H9 (cell line): ENCODE results near the gene VAMP3. TPM values are rescaled to one million over a fixed set of nuclear protein-coding genes. Genes with fewer than 3 reads are reported as not detected.

Experiments used
- DNase-seq: peaks from one replicate; pipeline ENCODE4 v3.0.0-alpha.2; 2017
- H2AFZ ChIP-seq: one replicate; pipeline ENCODE4 v1.6.1; 2013; ENCODE audit warnings: mild to moderate bottlenecking, low read length, control low read depth, moderate library complexity
- H2AK5ac ChIP-seq: 2 replicates; pipeline ENCODE4 v1.6.1; 2013; ENCODE audit warnings: low read length, control low read depth, mixed read lengths; ENCODE audit not compliant: insufficient read length
- H2BK120ac ChIP-seq: one replicate; pipeline ENCODE4 v1.6.1; 2013; ENCODE audit warnings: low read depth, mild to moderate bottlenecking, low read length, control low read depth, inconsistent platforms; ENCODE audit not compliant: poor library complexity, severe bottlenecking
- H2BK12ac ChIP-seq: 2 replicates; pipeline ENCODE4 v1.6.1; 2013; ENCODE audit warnings: low read length, control low read depth, mixed read lengths, low read depth; ENCODE audit not compliant: insufficient read length
- H2BK15ac ChIP-seq: 2 replicates; pipeline ENCODE4 v1.6.1; 2013; ENCODE audit warnings: low read depth, low read length, control low read depth
- H2BK20ac ChIP-seq: one replicate; pipeline ENCODE4 v1.6.1; 2013; ENCODE audit warnings: low read depth, mild to moderate bottlenecking, low read length, control low read depth, inconsistent platforms; ENCODE audit not compliant: poor library complexity, severe bottlenecking
- H2BK5ac ChIP-seq: 2 replicates; pipeline ENCODE4 v1.6.1; 2013; ENCODE audit warnings: low read length, control low read depth, mixed read lengths; ENCODE audit not compliant: insufficient read length
- H3K14ac ChIP-seq: 2 replicates; pipeline ENCODE4 v1.6.1; 2013; ENCODE audit warnings: low read length, control low read depth; ENCODE audit not compliant: insufficient read depth
- H3K18ac ChIP-seq: 2 replicates; pipeline ENCODE4 v1.6.1; 2013; ENCODE audit warnings: low read depth, mild to moderate bottlenecking, mixed read lengths, low read length, control low read depth; ENCODE audit not compliant: insufficient read length
- H3K23ac ChIP-seq: 2 replicates; pipeline ENCODE4 v1.6.1; 2013; ENCODE audit warnings: low read length, control low read depth, mixed read lengths, low read depth; ENCODE audit not compliant: insufficient read length
- H3K23me2 ChIP-seq: 2 replicates; pipeline ENCODE4 v1.6.1; 2013; ENCODE audit warnings: low read depth, mild to moderate bottlenecking, mixed read lengths, low read length, control low read depth; ENCODE audit not compliant: insufficient read length, poor library complexity, severe bottlenecking
- H3K27ac ChIP-seq: 2 replicates; pipeline ENCODE4 v1.5.1; 2013; ENCODE audit warnings: low read length, control low read depth, mixed read lengths, low read depth; ENCODE audit not compliant: insufficient read length
- H3K27me3 ChIP-seq: 2 replicates; pipeline ENCODE4 v1.6.1; 2013; ENCODE audit warnings: low read length, control low read depth, inconsistent platforms; ENCODE audit not compliant: insufficient read depth
- H3K4ac ChIP-seq: 2 replicates; pipeline ENCODE4 v1.6.1; 2013; ENCODE audit warnings: low read depth, mild to moderate bottlenecking, control low read depth, inconsistent platforms, low read length, moderate library complexity
- H3K4me1 ChIP-seq: 2 replicates; pipeline ENCODE4 v1.6.1; 2013; ENCODE audit warnings: low read length, control low read depth, inconsistent platforms; ENCODE audit not compliant: insufficient read depth
- H3K4me2 ChIP-seq: 2 replicates; pipeline ENCODE4 v1.6.1; 2013; ENCODE audit warnings: low read length, control low read depth, mixed read lengths; ENCODE audit not compliant: insufficient read length, insufficient read depth
- H3K56ac ChIP-seq: 2 replicates; pipeline ENCODE4 v1.6.1; 2013; ENCODE audit warnings: low read depth, mild to moderate bottlenecking, mixed read lengths, low read length, control low read depth; ENCODE audit not compliant: insufficient read length
- H3K79me1 ChIP-seq: 2 replicates; pipeline ENCODE4 v1.6.1; 2013; ENCODE audit warnings: low read depth, mild to moderate bottlenecking, moderate library complexity, low read length, control low read depth, inconsistent platforms; ENCODE audit not compliant: insufficient read depth, poor library complexity, severe bottlenecking
- H3K79me2 ChIP-seq: 2 replicates; pipeline ENCODE4 v1.6.1; 2013; ENCODE audit warnings: low read length, control low read depth, inconsistent platforms; ENCODE audit not compliant: insufficient read depth
- H3K9ac ChIP-seq: 2 replicates; pipeline ENCODE4 v1.6.1; 2013; ENCODE audit warnings: low read length, control low read depth, mixed read lengths; ENCODE audit not compliant: insufficient read length; ENCODE audit errors: extremely low read depth
- H3K9me3 ChIP-seq: one replicate; pipeline ENCODE4 v1.6.1; 2013; ENCODE audit warnings: low read depth, low read length, inconsistent platforms; ENCODE audit not compliant: control insufficient read depth
- H3T11ph ChIP-seq: one replicate; pipeline ENCODE4 v1.6.1; 2013; ENCODE audit warnings: mild to moderate bottlenecking, low read length, control low read depth, inconsistent platforms
- H4K20me1 ChIP-seq: one replicate; pipeline ENCODE4 v1.6.1; 2013; ENCODE audit not compliant: control insufficient read depth, insufficient read length, insufficient read depth
- H4K5ac ChIP-seq: 2 replicates; pipeline ENCODE4 v1.6.1; 2013; ENCODE audit warnings: low read depth, mild to moderate bottlenecking, mixed read lengths, low read length, control low read depth; ENCODE audit not compliant: insufficient read length
- H4K8ac ChIP-seq: replicated peaks from 2 replicates; pipeline ENCODE4 v1.6.1; 2013; ENCODE audit warnings: low read length, control low read depth, mixed read lengths, low read depth; ENCODE audit not compliant: insufficient read length
- H4K91ac ChIP-seq: 2 replicates; pipeline ENCODE4 v1.6.1; 2013; ENCODE audit warnings: low read depth, mild to moderate bottlenecking, moderate library complexity, mixed read lengths, low read length, control low read depth; ENCODE audit not compliant: insufficient read length
- H3K27ac Mint-ChIP-seq, 3 experiments: 2 replicates in 2 of 3; 3 replicates in 1 of 3; pipeline ENCODE4 v1.8.0; 2020 to 2021; ENCODE audit warnings: mixed read lengths in 3 of 3, mild to moderate bottlenecking in 1 of 3, moderate library complexity in 1 of 3
- H3K27me3 Mint-ChIP-seq: 2 replicates; pipeline ENCODE4 v1.8.0; 2021; ENCODE audit warnings: low read depth, mild to moderate bottlenecking, moderate library complexity, mixed read lengths
- H3K36me3 Mint-ChIP-seq, 3 experiments: 2 replicates in 2 of 3; 3 replicates in 1 of 3; pipeline ENCODE4 v1.8.0; 2020 to 2021; ENCODE audit warnings: low read depth in 3 of 3, mixed read lengths in 3 of 3; ENCODE audit not compliant: insufficient read depth in 1 of 3
- H3K4me1 Mint-ChIP-seq, 2 experiments: 2 replicates each; pipeline ENCODE4 v1.8.0; 2020; ENCODE audit warnings: mixed read lengths in 2 of 2
- H3K4me3 Mint-ChIP-seq, 2 experiments: 2 replicates in 1 of 2; 3 replicates in 1 of 2; pipeline ENCODE4 v1.8.0; 2020 to 2021; ENCODE audit warnings: mild to moderate bottlenecking in 2 of 2, mixed read lengths in 2 of 2, moderate library complexity in 1 of 2
- H3K9me3 Mint-ChIP-seq, 2 experiments: 2 replicates in 1 of 2; 3 replicates in 1 of 2; pipeline ENCODE4 v1.8.0; 2020; ENCODE audit warnings: mild to moderate bottlenecking in 2 of 2, mixed read lengths in 2 of 2, moderate library complexity in 1 of 2
- WGBS: extraction: QIAGEN DNeasy Blood & Tissue Kit; methylation state at CpG from one replicate; pipeline ENCODE4 v1.1.7; 2013; ENCODE audit warnings: missing lambda C conversion rate, low lambda C conversion rate, mixed read lengths; ENCODE audit not compliant: insufficient read length; ENCODE audit errors: extremely low coverage; 5-methylcytosine and 5-hydroxymethylcytosine counted together
- total RNA-seq: library from RNA; stranded (reverse); gene quantifications from 2 replicates; pipeline ENCODE4 v1.2.1, GENCODE V29; 2021
- TF ChIP-seq, protein P1 (sequence below): fragments of 200-600 bp; sonication (generic); conservative IDR thresholded peaks from 3 replicates; pipeline ENCODE4 v1.8.0; 2021; ENCODE audit warnings: antibody characterized with exemption, mild to moderate bottlenecking

VAMP3 gene
- total RNA-seq, 1 experiment from 2014 or later, result 42.9 TPM

GRCh38 chr1:7821282-7821681 lies 50.2 kb downstream of the VAMP3 start:
- Histone ChIP-seq H4K20me1 (no peaks in the 10 kb centered on the region), H2BK5ac (no peak overlapping the region), H3K4me1 (no peaks in the 10 kb centered on the region), H3K14ac (no peak overlapping the region), H2BK15ac (no peak overlapping the region), H3K23ac (no peak overlapping the region), H3T11ph (no peak overlapping the region), H4K91ac (no peak overlapping the region), H2AFZ (no peak overlapping the region), H3K79me1 (no peaks in the 10 kb centered on the region), H4K8ac (no peak overlapping the region), H3K23me2 (no peaks in the 10 kb centered on the region), H3K79me2 (no peaks in the 10 kb centered on the region), H2BK20ac (no peak overlapping the region), H3K18ac (no peak overlapping the region), H4K5ac (no peak overlapping the region), H2BK120ac (no peak overlapping the region), H3K9me3 (no peaks in the 10 kb centered on the region), H3K27ac (no peak overlapping the region), H2BK12ac (no peak overlapping the region), H3K9ac (no peak overlapping the region), H3K56ac (no peak overlapping the region), H3K27me3 (no peaks in the 10 kb centered on the region), H2AK5ac (no peak overlapping the region), H3K4ac (no peak overlapping the region), H3K4me2 (no peak overlapping the region)
- no CpG with 5 or more reads among the region's 3 CpGs for WGBS
- Mint-ChIP-seq H3K27me3 (no peaks in the 10 kb centered on the region), H3K9me3 (no peaks in the 10 kb centered on the region), H3K4me1 (no peaks in the 10 kb centered on the region), H3K27ac (no peak overlapping the region), H3K4me3 (no peak overlapping the region), H3K36me3 (peaks cover 0 to 15% (median 12%) of the 10 kb centered on the region in 3 experiments; a peak in 4 of 7 replicates)
- TF ChIP-seq, protein P1, sequence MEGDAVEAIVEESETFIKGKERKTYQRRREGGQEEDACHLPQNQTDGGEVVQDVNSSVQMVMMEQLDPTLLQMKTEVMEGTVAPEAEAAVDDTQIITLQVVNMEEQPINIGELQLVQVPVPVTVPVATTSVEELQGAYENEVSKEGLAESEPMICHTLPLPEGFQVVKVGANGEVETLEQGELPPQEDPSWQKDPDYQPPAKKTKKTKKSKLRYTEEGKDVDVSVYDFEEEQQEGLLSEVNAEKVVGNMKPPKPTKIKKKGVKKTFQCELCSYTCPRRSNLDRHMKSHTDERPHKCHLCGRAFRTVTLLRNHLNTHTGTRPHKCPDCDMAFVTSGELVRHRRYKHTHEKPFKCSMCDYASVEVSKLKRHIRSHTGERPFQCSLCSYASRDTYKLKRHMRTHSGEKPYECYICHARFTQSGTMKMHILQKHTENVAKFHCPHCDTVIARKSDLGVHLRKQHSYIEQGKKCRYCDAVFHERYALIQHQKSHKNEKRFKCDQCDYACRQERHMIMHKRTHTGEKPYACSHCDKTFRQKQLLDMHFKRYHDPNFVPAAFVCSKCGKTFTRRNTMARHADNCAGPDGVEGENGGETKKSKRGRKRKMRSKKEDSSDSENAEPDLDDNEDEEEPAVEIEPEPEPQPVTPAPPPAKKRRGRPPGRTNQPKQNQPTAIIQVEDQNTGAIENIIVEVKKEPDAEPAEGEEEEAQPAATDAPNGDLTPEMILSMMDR, result no peak
- DNase-seq, result no peak
